HG03159 (cell line): ENCODE data around the gene CALR.
"Not testable (repeated sequence)": the region's sequence is repeated elsewhere in the genome, so short reads cannot be mapped to it uniquely, and the experiment has no call there.

ENCODE experiments used
- ATAC-seq: cut with Tn5 transposase; IDR thresholded peaks from one replicate; pipeline ENCODE4 v1.9.1; 2021; ENCODE audit warnings: mild to moderate bottlenecking, moderate library complexity; ENCODE audit not compliant: unreplicated experiment

Gene CALR

GRCh38 chr19:12952488-12953137 lies 14.2 kb downstream of the CALR start:
- no peak for ATAC-seq

- no peak for ATAC-seq
These were observed 14.9 kb downstream of the CALR start for GRCh38 chr19:12953138-12953798.

- no peak for ATAC-seq
These were observed 15.6 kb downstream of the CALR start for GRCh38 chr19:12953799-12954611.

- no peak for ATAC-seq
These were observed 16.2 kb downstream of the CALR start for GRCh38 chr19:12954612-12954962.

GRCh38 chr19:12955575-12955974 lies 17.2 kb downstream of the CALR start:
- not testable (repeated sequence) for ATAC-seq

GRCh38 chr19:12955996-12956395 lies 17.6 kb downstream of the CALR start:
- ATAC-seq: no peak

GRCh38 chr19:12956446-12957388 lies 18.3 kb downstream of the CALR start, which contains the start of gene GADD45GIP1:
Gene GADD45GIP1 (minus strand): TSS chr19:12957223. CDS start chr19:12957212, 11 bp downstream.
- ATAC-seq: peak; percentile 74

GRCh38 chr19:12957389-12957952 lies 19.1 kb downstream of the CALR start:
- not testable (repeated sequence) for ATAC-seq

- no peak for ATAC-seq
These were observed 21.1 kb downstream of the CALR start for GRCh38 chr19:12959481-12959880.

- ATAC-seq: no peak
These were observed 26.8 kb downstream of the CALR start for GRCh38 chr19:12965017-12965811.

GRCh38 chr19:12965812-12966135 lies 27.4 kb downstream of the CALR start:
- ATAC-seq: no peak

GRCh38 chr19:12967907-12968306 lies 29.5 kb downstream of the CALR start:
- no peak for ATAC-seq

- no peak for ATAC-seq
These were observed 31.0 kb downstream of the CALR start, which contains the start of gene DAND5 for GRCh38 chr19:12969292-12969988. Gene DAND5 (plus strand): TSS chr19:12969576. CDS start chr19:12969661, 85 bp downstream.

- no peak for ATAC-seq
These were observed 31.8 kb downstream of the CALR start for GRCh38 chr19:12970070-12970820.

GRCh38 chr19:12973236-12973635 lies 34.8 kb downstream of the CALR start:
- ATAC-seq: no peak

GRCh38 chr19:12974301-12975220 lies 36.2 kb downstream of the CALR start:
- ATAC-seq: no peak

GRCh38 chr19:12975221-12975741 lies 36.9 kb downstream of the CALR start:
- no peak for ATAC-seq
